Bronchial epithelial cell (primary cell): Measurements from ENCODE around the gene MGAT1. TPM values are rescaled to one million over a fixed set of nuclear protein-coding genes. Genes with fewer than 3 reads are reported as not detected.

ENCODE experiments used
- DNase-seq: peaks from one replicate; pipeline ENCODE4 v3.0.0-alpha.2; 2010; ENCODE audit warnings: low read depth
- FAIRE-seq: peaks from 2 replicates; lab custom pipeline; 2011; peaks lifted over from hg19 to GRCh38; lab: Jason Lieb, UNC
- H3K27me3 ChIP-seq: 2 replicates; pipeline ENCODE4 v1.5.1; 2011; ENCODE audit warnings: low read length; ENCODE audit not compliant: control insufficient read depth, insufficient read depth
- H3K36me3 ChIP-seq: 2 replicates; pipeline ENCODE4 v1.5.1; 2011; ENCODE audit warnings: low read length; ENCODE audit not compliant: control insufficient read depth, insufficient read depth
- H3K4me3 ChIP-seq: 2 replicates; pipeline ENCODE4 v1.5.1; 2011; ENCODE audit warnings: mild to moderate bottlenecking, low read depth, low read length, control low read depth
- CTCF ChIP-seq: IDR thresholded peaks from 2 replicates; pipeline ENCODE4 v1.5.1; 2011; ENCODE audit warnings: mild to moderate bottlenecking, moderate library complexity, low read length, control low read depth, inconsistent platforms; ENCODE audit not compliant: insufficient read depth, severe bottlenecking
- total RNA-seq: library from RNA; depleted of rRNA; stranded (reverse); fragments of >200 nt; gene quantifications from 2 replicates; pipeline ENCODE4 v1.2.1, GENCODE V29; 2014

Gene MGAT1
- total RNA-seq, 1 donor from 2014 or later = 62.1 TPM

GRCh38 chr5:180820788-180821321 lies 18.2 kb upstream of the MGAT1 start:
- H3K4me3 ChIP-seq = no peak overlapping the region

GRCh38 chr5:180818677-180819341 lies 16.2 kb upstream of the MGAT1 start:
- Histone ChIP-seq H3K4me3 (no peak overlapping the region), H3K27me3 (no peaks in the 10 kb centered on the region), H3K36me3 (no peaks in the 10 kb centered on the region)
- FAIRE-seq (no peak), DNase-seq (no peak)
- TF ChIP-seq CTCF = no peak

More at GRCh38 chr5:180820788-180821321, 18.2 kb upstream of the MGAT1 start:
- FAIRE-seq = no peak
- no peak for TF ChIP-seq CTCF
- Histone ChIP-seq H3K36me3 (no peaks in the 10 kb centered on the region), H3K27me3 (no peaks in the 10 kb centered on the region)
- DNase-seq = no peak

GRCh38 chr5:180817893-180818674 lies 15.5 kb upstream of the MGAT1 start:
- TF ChIP-seq CTCF = no peak
- Histone ChIP-seq H3K27me3 (no peaks in the 10 kb centered on the region), H3K4me3 (no peak overlapping the region), H3K36me3 (no peaks in the 10 kb centered on the region)
- no peak for FAIRE-seq
- DNase-seq = no peak

GRCh38 chr5:180816608-180817534 lies 14.3 kb upstream of the MGAT1 start:
- Histone ChIP-seq H3K27me3 (no peaks in the 10 kb centered on the region), H3K4me3 (no peak overlapping the region), H3K36me3 (no peaks in the 10 kb centered on the region)
- DNase-seq (no peak), FAIRE-seq (no peak)
- TF ChIP-seq CTCF = no peak

GRCh38 chr5:180815293-180815917 lies 12.8 kb upstream of the MGAT1 start:
- Histone ChIP-seq H3K27me3 (no peaks in the 10 kb centered on the region), H3K4me3 (no peak overlapping the region), H3K36me3 (no peaks in the 10 kb centered on the region)
- DNase-seq (no peak), FAIRE-seq (no peak)
- no peak for TF ChIP-seq CTCF
